ENCODE results near the gene TMC8.

TMC8 gene

DNA sequence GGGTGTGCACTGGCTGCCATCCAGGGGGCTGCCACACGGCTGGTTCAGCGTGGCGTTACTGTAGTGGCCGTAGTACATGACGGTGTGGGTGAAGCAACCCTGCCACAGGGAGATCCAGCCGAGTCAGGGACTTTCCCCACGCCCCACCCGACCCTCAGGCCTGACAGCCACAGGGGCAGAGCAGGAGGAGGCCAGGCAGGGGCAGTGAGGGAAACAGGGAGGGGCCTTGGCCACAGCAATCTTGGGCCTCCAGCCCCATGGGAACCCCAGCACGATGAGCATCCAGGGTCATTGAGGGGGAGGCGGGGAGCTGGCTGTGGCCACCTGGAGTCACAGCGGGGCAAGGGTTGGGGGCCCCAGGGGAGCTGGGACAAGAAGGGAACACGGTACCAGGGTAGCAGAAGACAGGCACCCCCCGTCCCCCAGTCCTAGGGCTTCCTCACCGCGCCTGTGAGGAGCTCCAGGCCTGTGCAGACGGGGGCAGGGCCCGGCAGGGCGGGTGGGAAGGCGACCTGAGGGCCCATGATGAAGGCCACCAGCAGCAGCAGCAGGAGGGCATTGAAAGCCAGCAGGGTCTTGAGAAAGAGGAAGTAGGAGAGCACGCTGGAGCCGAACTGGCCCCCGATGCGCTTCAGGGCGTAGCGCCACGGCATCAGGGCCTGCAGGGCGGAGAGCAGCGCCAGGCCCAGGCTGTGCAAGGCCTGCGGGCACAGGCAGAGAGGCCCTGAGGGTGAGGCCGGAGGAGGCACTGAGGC is 6.3 kb upstream of the TMC8 start:
- Histone ChIP-seq H3K27me3 (ENCODE audit: control insufficient read depth in 2 of 2, insufficient read depth in 2 of 2, low read length in 2 of 2) (no peaks in the 10 kb centered on the region), H3K4me1 (ENCODE audit: control insufficient read depth in 2 of 2, insufficient read depth in 2 of 2, low read length in 2 of 2) (peaks cover 31 to 38% of the 10 kb centered on the region in 2 donors), H3K4me3 (ENCODE audit: low read length in 2 of 2) (no peak overlapping the region), H3K27ac (ENCODE audit: low read depth in 2 of 2, low read length in 2 of 2) (peak overlapping the region in 1 of 2 donors; percentile 52), H3K9me3 (ENCODE audit: control insufficient read depth in 2 of 2, low read length in 2 of 2) (no peaks in the 10 kb centered on the region), H3K9ac (ENCODE audit: low read depth in 1 of 2, low read length in 2 of 2) (no peak overlapping the region), H3K36me3 (ENCODE audit: control insufficient read depth in 2 of 2, insufficient read depth in 2 of 2, low read length in 2 of 2) (peaks cover 17 to 27% of the 10 kb centered on the region in 2 donors)

DNA sequence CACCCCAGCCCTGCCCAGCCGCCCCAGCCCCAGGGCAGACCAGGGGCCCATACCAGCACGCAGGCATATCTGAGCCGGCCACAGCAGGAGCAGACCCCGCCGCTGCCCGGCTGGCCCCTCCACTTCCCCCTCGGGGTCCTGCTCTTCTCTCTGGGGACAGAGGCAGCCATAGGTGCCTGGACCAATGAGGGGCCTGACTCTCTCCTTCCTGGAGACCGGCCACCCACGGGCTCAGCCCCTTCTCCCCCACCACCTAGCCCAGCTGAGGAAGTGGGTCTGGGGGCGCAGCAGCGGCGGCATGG is 5.8 kb upstream of the TMC8 start:
- Histone ChIP-seq H3K9ac (ENCODE audit: low read depth in 1 of 2, low read length in 2 of 2) (no peak overlapping the region), H3K4me1 (ENCODE audit: control insufficient read depth in 2 of 2, insufficient read depth in 2 of 2, low read length in 2 of 2) (peaks cover 37 to 43% of the 10 kb centered on the region in 2 donors), H3K27me3 (ENCODE audit: control insufficient read depth in 2 of 2, insufficient read depth in 2 of 2, low read length in 2 of 2) (no peaks in the 10 kb centered on the region), H3K27ac (ENCODE audit: low read depth in 2 of 2, low read length in 2 of 2) (peak overlapping the region in 1 of 2 donors; percentile 52), H3K9me3 (ENCODE audit: control insufficient read depth in 2 of 2, low read length in 2 of 2) (no peaks in the 10 kb centered on the region), H3K36me3 (ENCODE audit: control insufficient read depth in 2 of 2, insufficient read depth in 2 of 2, low read length in 2 of 2) (peaks cover 17 to 27% of the 10 kb centered on the region in 2 donors), H3K4me3 (ENCODE audit: low read length in 2 of 2) (no peak overlapping the region)

DNA sequence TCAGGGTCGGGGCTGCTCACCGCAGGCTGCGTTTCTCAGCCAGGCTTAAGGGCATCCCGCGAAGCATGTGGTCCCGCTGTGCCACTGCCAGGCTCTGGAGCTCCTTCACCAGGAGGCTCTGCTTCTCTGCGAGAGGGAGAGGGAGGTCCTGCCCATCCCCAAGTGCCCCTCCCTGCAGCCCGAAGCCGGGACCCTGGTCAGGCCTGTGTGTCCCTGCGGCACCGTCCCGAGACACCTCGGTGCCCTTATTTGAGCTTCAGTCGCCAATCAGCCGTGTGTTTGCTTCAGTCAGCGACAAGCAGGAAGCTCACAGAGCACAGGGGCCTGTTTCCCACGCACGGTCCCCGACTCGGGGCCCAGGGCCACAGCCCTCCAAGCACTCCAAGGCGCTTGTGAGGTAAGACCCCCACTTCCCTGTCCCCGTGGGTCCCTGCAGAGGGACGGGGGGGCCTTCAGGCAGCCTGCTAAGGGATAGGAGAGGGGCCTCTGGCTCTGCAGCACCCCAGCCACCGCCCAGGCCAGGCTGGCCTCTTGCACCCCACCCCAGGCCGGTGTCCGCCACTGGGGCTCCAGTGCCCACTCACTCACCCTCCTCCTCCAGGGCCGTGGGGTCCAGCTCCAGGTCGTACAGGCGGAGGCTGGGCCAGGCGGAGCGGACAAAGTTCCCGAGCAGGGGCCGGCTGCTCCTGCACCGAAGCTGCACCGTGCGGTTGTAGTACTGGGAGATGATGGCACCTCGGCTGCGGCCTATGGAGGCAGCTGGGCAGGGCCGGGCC is 5.2 kb upstream of the TMC8 start:
- Histone ChIP-seq H3K9me3 (ENCODE audit: control insufficient read depth in 2 of 2, low read length in 2 of 2) (no peaks in the 10 kb centered on the region), H3K27me3 (ENCODE audit: control insufficient read depth in 2 of 2, insufficient read depth in 2 of 2, low read length in 2 of 2) (no peaks in the 10 kb centered on the region), H3K36me3 (ENCODE audit: control insufficient read depth in 2 of 2, insufficient read depth in 2 of 2, low read length in 2 of 2) (peaks cover 17 to 27% of the 10 kb centered on the region in 2 donors), H3K4me1 (ENCODE audit: control insufficient read depth in 2 of 2, insufficient read depth in 2 of 2, low read length in 2 of 2) (peaks cover 41 to 47% of the 10 kb centered on the region in 2 donors), H3K4me3 (ENCODE audit: low read length in 2 of 2) (no peak overlapping the region), H3K9ac (ENCODE audit: low read depth in 1 of 2, low read length in 2 of 2) (peak overlapping the region in 1 of 2 donors; percentile 14), H3K27ac (ENCODE audit: low read depth in 2 of 2, low read length in 2 of 2) (peak overlapping the region in 1 of 2 donors; percentile 52)

- peak overlapping the region; percentile 36 to 90 for H3K27ac ChIP-seq (ENCODE audit: low read depth in 2 of 2, low read length in 2 of 2)
- H3K4me3 ChIP-seq (ENCODE audit: low read length in 2 of 2) = no peak overlapping the region
- no peaks in the 10 kb centered on the region for H3K9me3 ChIP-seq (ENCODE audit: control insufficient read depth in 2 of 2, low read length in 2 of 2)
- H3K4me1 ChIP-seq (ENCODE audit: control insufficient read depth in 2 of 2, insufficient read depth in 2 of 2, low read length in 2 of 2) = peaks cover 45 to 47% of the 10 kb centered on the region in 2 donors
- H3K9ac ChIP-seq (ENCODE audit: low read depth in 1 of 2, low read length in 2 of 2) = peak overlapping the region in 1 of 2 donors; percentile 76
- peaks cover 17 to 24% of the 10 kb centered on the region in 2 donors for H3K36me3 ChIP-seq (ENCODE audit: control insufficient read depth in 2 of 2, insufficient read depth in 2 of 2, low read length in 2 of 2)
- no peaks in the 10 kb centered on the region for H3K27me3 ChIP-seq (ENCODE audit: control insufficient read depth in 2 of 2, insufficient read depth in 2 of 2, low read length in 2 of 2)
Observed at GRCh38 chr17:78125976-78126894, 4.3 kb upstream of the TMC8 start.

GRCh38 chr17:78126895-78127238 is 3.7 kb upstream of the TMC8 start:
- H3K4me3 ChIP-seq (ENCODE audit: low read length in 2 of 2) = peak overlapping the region; percentile 76
- H3K27ac ChIP-seq (ENCODE audit: low read depth in 2 of 2, low read length in 2 of 2) = peak overlapping the region; percentile 36 to 90
- no peaks in the 10 kb centered on the region for H3K9me3 ChIP-seq (ENCODE audit: control insufficient read depth in 2 of 2, low read length in 2 of 2)
- no peaks in the 10 kb centered on the region for H3K27me3 ChIP-seq (ENCODE audit: control insufficient read depth in 2 of 2, insufficient read depth in 2 of 2, low read length in 2 of 2)
- H3K4me1 ChIP-seq (ENCODE audit: control insufficient read depth in 2 of 2, insufficient read depth in 2 of 2, low read length in 2 of 2) = peaks cover 45 to 47% of the 10 kb centered on the region in 2 donors
- peaks cover 17 to 21% of the 10 kb centered on the region in 2 donors for H3K36me3 ChIP-seq (ENCODE audit: control insufficient read depth in 2 of 2, insufficient read depth in 2 of 2, low read length in 2 of 2)
- H3K9ac ChIP-seq (ENCODE audit: low read depth in 1 of 2, low read length in 2 of 2) = peak overlapping the region; percentile 76 to 85

DNA sequence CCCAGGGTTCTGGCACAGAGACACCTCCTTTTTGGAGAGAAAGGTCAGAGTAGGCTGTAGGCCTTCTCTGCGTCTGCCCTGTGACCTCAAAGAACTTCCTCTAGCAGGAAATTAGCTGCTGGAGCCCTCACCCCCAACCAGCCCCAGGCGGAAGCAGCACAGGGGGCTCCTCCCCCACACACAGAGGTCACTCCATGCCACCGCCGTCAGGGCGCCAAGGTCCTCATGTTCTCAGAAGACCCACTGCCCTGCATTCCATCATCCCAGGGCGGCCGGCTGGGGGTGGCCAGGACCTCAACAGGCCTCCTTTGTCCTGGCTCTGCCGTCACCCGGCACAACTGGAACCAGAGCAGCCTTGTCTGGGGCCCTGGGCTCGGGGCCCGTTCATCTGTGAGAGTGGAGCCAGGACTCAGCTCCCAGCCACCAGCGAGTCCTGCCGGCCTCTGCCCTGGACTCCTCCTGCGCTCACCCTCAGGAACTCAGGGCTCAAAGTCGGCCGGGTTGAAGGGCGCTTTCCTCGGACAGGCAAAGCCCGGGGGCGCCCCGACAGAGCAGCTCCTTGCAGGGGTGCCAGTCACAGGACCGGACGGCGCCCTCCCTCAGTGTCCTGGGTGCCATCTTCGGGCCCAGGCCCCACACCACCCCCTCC is 3.2 kb upstream of the TMC8 start:
- Histone ChIP-seq H3K9me3 (ENCODE audit: control insufficient read depth in 2 of 2, low read length in 2 of 2) (no peaks in the 10 kb centered on the region), H3K9ac (ENCODE audit: low read depth in 1 of 2, low read length in 2 of 2) (peak overlapping the region; percentile 76 to 85), H3K4me3 (ENCODE audit: low read length in 2 of 2) (peak overlapping the region; percentile 76), H3K27me3 (ENCODE audit: control insufficient read depth in 2 of 2, insufficient read depth in 2 of 2, low read length in 2 of 2) (no peaks in the 10 kb centered on the region), H3K36me3 (ENCODE audit: control insufficient read depth in 2 of 2, insufficient read depth in 2 of 2, low read length in 2 of 2) (peaks cover 16 to 17% of the 10 kb centered on the region in 2 donors), H3K4me1 (ENCODE audit: control insufficient read depth in 2 of 2, insufficient read depth in 2 of 2, low read length in 2 of 2) (peaks cover 47 to 48% of the 10 kb centered on the region in 2 donors), H3K27ac (ENCODE audit: low read depth in 2 of 2, low read length in 2 of 2) (peak overlapping the region; percentile 86 to 90)

DNA sequence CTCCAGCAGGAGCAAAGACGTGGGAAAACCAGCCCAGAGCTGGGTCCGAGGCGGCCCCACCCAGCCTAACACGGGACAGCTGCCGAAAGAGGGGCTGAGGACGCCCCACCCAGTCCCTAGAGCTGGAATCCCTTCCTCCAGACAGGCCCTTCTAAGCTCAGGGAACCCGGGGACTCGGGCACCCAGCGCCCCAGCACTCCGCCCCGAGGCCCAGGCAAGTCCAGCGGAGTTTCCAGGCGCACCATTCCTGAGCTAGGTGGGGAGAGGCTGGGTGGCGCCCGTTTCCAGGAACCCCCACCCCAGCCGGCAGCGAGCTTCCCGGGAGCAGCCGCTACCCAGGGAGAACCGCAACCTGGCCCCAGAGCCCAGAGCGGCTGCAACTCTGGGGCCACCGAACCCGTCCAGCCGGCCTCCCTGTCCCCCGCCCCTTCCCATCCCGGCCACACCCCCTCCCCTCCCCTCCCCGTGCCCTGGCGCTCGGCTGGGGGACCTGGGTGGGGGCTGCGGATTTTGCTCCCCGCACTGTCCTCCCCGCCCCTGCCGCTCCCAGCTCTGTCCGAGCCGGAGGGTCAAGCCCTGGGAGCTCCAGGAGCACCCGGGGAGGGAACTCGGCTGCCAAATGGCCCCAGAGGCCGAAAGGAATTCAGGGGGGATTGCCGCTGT is 2.6 kb upstream of the TMC8 start:
- no peaks in the 10 kb centered on the region for H3K9me3 ChIP-seq (ENCODE audit: control insufficient read depth in 2 of 2, low read length in 2 of 2)
- H3K4me1 ChIP-seq (ENCODE audit: control insufficient read depth in 2 of 2, insufficient read depth in 2 of 2, low read length in 2 of 2) = peaks cover 44 to 45% of the 10 kb centered on the region in 2 donors
- peak overlapping the region; percentile 86 to 90 for H3K27ac ChIP-seq (ENCODE audit: low read depth in 2 of 2, low read length in 2 of 2)
- H3K27me3 ChIP-seq (ENCODE audit: control insufficient read depth in 2 of 2, insufficient read depth in 2 of 2, low read length in 2 of 2) = no peaks in the 10 kb centered on the region
- H3K9ac ChIP-seq (ENCODE audit: low read depth in 1 of 2, low read length in 2 of 2) = peak overlapping the region; percentile 76 to 85
- H3K4me3 ChIP-seq (ENCODE audit: low read length in 2 of 2) = peak overlapping the region; percentile 76
- peaks cover 9 to 14% of the 10 kb centered on the region in 2 donors for H3K36me3 ChIP-seq (ENCODE audit: control insufficient read depth in 2 of 2, insufficient read depth in 2 of 2, low read length in 2 of 2)

DNA sequence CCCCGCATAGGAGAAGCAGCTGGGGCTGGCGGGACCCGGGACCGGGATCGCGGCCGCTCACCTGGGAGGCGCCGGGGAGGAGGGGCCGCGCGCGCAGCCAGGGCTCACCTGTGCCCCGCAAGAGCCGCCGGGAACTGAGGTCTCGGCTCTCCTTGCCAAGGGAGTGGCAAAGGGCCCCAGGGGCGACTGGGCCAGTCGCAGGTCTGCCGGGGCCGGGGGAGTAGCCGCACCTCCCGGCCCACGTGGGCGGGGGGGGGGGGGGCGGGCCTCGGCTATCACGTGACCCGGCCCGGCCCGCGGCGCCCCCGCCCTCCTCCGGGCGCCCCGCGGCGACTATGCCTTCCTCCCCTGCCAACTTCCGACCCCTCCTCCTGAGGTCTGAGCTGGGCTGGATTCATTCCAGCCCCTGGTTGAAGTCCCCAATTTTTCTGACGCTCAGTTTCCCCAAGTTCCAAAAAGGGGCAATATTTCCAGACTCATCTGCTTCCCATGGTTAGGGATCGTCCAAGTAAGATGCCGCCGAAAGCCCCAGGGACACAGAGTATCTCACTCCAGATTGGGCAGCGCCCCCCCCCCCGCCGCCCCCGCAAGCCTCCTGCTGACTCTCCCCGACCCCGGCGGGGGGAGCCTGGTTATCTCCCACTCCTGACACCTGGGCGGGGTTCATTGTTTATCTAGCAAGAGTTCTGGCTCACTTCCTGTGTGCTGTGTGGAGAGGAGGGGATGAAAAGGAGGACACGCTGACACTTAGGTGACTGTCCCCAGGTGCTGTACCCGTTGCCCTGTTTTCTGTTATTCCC is 1.8 kb upstream of the TMC8 start, which contains the start of gene TMC6:
Gene TMC6, minus strand, starts transcription at position 205 of the 800 bp plus-strand sequence. CDS start 1,923 bp downstream, outside the sequence.
- peak within 1 kb of the TSS; percentile 76 for H3K4me3 ChIP-seq (ENCODE audit: low read length in 2 of 2)
- H3K9ac ChIP-seq (ENCODE audit: low read depth in 1 of 2, low read length in 2 of 2) = peak within 1 kb of the TSS; percentile 76 to 85
- H3K27ac ChIP-seq (ENCODE audit: low read depth in 2 of 2, low read length in 2 of 2) = peak within 1 kb of the TSS; percentile 86 to 90

More for the DNA sequence above, 1.8 kb upstream of the TMC8 start, which contains the start of gene TMC6:
- Histone ChIP-seq H3K36me3 (ENCODE audit: control insufficient read depth in 2 of 2, insufficient read depth in 2 of 2, low read length in 2 of 2) (peaks cover 2 to 8% of the 10 kb centered on the region in 2 donors), H3K27me3 (ENCODE audit: control insufficient read depth in 2 of 2, insufficient read depth in 2 of 2, low read length in 2 of 2) (no peaks in the 10 kb centered on the region), H3K9me3 (ENCODE audit: control insufficient read depth in 2 of 2, low read length in 2 of 2) (no peaks in the 10 kb centered on the region), H3K4me1 (ENCODE audit: control insufficient read depth in 2 of 2, insufficient read depth in 2 of 2, low read length in 2 of 2) (peaks cover 42 to 47% of the 10 kb centered on the region in 2 donors)

Data from mucosa of rectum (tissue), 2 donors.